GM19240 (cell line): ENCODE data around the gene C9.
"Not testable (repeated sequence)": the region's sequence is repeated elsewhere in the genome, so short reads cannot be mapped to it uniquely, and the experiment has no call there.

Experiments
- DNase-seq: peaks from one replicate; pipeline ENCODE4 v3.0.0; 2011; ENCODE audit warnings: low spot score; ENCODE audit not compliant: insufficient read length

The C9 gene

DNA sequence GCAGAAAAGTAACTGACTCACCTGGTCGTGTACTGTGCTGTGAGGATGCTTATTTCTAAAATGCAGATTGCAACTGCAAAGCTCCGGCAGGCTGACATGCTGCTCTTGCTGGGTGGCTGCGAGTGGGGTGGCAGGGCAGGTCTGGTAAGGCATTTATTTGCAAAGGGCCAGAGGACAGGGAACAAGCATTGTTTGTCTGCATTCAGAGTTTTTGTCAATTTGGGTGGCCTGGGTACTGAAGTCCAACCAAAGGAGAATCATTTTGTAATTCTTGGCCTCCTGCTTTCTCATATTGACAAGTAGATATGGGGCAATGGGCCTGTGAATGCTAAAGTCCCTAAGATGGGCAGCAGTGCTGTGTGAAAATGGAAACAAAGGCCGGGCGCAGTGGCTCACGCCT lies at the start of gene C9:
TSS of gene C9 (minus strand) at position 129 of the 400 bp plus-strand sequence. CDS start at position 98, 31 bp downstream.
- no peak for DNase-seq

GRCh38 chr5:39413771-39414170 lies 49.5 kb upstream of the C9 start:
- DNase-seq: no peak

DNA sequence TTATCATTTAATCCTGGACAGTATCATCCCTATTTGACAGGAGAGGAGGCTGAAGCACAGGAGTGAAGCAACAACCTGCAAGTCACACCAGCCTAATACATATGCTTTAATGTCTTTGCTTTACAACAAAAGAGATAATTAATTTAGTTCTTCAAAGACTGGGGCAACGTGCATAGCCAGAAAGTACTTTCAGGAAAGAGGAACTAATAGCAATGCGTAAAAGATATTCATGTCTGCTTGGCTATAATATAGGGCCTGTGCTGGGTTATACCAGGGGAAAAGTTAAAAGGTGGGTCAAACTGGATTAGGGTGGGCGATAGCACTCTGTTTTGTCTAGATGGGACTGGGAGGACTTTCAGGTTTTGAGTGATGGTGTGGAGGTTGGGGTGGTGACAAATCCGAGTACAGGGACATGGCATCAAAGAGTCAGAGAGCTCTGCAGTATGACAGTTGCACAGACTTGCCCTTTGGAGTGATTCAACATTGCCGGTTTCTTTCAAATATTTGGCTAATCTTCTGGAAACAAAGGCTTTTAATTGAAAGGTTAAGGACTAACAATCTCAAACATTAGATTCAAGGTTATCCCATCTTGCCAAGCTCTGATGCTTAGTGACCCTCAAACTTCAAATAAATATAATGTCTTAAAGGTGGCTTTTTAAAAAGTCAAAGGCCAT lies 48.6 kb upstream of the C9 start:
- DNase-seq: no peak

DNA sequence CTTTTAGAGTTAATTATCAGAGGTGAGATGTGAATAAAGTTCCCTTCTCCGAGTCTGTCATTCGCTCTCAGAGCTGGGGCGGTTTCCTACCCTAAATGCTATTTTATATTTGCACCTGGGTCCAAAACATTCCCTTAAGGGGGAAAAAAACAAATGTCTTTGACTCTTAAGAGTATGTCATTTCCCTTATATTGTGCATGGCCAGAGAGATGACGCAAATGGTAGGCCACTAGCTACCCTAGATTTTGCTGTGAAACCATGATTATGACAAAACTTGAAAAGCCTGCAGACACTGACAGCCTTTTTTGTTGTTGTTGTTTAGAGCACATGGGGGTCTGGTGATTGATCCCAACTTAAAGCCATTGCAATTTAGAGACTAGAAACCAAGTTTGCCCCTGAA lies 47.7 kb upstream of the C9 start:
- DNase-seq: no peak

- no peak for DNase-seq
Observed at GRCh38 chr5:39411061-39411460, 46.8 kb upstream of the C9 start.

GRCh38 chr5:39409033-39409432 lies 44.7 kb upstream of the C9 start:
- DNase-seq: no peak

GRCh38 chr5:39405083-39405843 lies 41.0 kb upstream of the C9 start:
- DNase-seq: no peak

DNA sequence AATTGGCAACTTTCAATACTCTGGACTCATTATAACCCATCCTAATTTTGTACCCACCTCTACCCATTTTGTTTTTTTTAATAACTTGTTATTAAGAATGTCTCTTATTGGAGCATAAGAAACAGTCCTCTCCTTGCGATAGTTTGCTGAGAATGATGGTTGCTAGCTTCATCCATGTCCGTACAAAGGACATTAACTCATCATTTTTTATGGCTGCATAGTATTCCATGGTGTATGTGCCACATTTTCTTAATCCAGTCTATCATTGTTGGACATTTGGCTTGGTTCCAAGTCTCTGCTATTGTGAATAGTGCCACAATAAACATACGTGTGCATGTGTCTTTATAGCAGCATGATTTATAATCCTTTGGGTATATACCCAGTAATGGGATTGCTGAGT lies 39.5 kb upstream of the C9 start:
- DNase-seq: not testable (repeated sequence)

- not testable (repeated sequence) for DNase-seq
Observed at GRCh38 chr5:39402140-39402539, 37.8 kb upstream of the C9 start.

DNA sequence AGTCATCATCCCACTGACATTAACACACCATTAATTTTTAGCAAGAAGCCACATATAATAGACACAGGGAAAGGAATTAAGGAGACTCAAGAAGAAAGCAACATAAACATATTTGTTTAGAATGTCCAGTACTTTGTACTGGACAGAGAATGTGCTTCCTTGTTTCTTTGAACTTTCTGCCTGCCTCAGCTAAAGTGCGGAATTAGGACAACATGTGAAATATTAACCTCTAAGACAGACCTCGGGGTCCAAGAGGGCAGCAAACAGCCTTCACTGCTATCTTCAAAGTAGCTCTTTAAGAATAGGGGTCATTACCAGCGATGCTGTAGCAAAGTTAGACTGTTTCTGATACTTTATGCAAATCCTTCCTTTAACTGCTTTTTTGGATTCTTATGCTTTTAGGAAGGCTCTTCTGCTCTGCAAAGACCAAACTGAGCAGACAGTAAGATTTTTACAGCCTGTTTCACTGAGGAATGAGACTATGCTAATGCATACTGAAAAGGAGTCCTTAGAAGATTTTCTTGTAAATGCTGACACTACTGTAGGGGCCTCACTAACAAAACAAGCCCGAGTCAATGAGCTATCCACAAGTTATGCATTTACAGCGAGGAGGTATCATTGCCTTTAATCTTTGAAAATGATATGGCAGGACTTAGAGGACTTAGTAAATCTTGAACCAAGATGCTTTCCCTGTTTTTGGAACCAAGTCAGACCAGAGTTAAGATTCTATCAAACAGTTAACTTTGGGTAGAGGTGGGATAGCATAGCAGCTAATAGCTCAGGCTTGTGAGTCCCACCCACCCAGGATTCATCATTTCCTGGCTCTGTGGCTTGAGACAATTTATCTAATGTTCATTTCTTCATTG lies 36.7 kb upstream of the C9 start:
- no peak for DNase-seq

GRCh38 chr5:39399135-39400036 lies 35.1 kb upstream of the C9 start:
- DNase-seq: no peak

GRCh38 chr5:39396843-39397242 lies 32.5 kb upstream of the C9 start:
- DNase-seq: no peak

DNA sequence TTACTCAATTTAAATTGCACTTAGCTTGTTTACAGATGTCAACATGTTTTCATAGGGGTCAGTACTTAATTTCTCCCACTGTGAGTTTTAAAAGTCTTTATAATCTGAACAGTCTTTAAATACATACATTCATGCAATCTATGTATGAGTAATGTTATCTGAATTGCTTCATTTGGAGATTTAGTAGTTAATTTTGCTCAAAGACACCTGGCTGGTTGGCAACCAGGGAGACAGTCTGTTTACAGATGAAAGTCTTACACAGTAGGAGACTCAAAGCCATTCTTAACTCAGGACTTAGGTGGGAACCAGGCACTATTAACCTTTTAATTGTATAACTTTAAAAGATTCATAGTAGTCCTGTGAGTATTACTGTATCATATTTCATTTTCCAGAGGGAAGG lies 31.2 kb upstream of the C9 start:
- no peak for DNase-seq

GRCh38 chr5:39394946-39395345 lies 30.7 kb upstream of the C9 start:
- DNase-seq: no peak

DNA sequence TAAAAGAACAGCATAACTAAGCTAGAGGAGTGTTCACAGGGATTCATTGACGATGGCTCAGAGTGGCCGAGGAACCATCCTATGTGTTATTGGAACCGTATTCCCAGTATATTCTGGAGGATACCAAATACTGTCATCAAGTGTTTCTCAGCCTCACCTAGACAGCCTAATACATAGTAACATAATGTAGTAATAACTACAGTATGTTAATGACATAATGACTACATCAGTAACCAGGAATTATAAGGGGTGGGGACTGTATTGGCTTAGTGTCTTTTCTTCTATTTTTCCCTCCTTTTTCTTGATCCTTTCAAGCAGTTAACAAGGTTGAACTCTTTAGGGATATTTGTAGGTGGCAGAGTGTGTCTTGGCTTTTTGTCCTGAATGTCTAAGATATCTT lies 26.6 kb upstream of the C9 start:
- DNase-seq: no peak

- no peak for DNase-seq
Observed at GRCh38 chr5:39387293-39387692, 23.0 kb upstream of the C9 start.

DNA sequence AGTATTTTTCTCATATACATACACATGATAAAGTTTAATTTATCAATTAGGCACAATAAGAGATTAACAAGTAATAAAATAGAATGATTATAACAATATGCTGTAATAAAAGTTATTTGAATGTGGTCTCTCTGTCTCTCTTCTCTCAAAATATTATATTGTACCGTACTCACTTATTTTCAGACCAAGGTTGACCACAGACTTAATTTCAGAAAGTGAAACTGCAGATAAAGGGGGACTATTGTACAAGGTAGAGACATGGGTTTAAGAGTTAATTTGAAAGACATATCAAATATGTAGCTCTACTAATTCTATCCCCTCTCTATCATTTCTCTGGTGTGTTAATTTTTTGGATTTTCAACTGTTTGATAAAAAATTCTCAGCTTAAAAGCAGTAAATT lies 20.0 kb upstream of the C9 start:
- DNase-seq: no peak

- no peak for DNase-seq
Observed at GRCh38 chr5:39381376-39381775, 17.1 kb upstream of the C9 start.

- no peak for DNase-seq
Observed at GRCh38 chr5:39379693-39380092, 15.4 kb upstream of the C9 start.

DNA sequence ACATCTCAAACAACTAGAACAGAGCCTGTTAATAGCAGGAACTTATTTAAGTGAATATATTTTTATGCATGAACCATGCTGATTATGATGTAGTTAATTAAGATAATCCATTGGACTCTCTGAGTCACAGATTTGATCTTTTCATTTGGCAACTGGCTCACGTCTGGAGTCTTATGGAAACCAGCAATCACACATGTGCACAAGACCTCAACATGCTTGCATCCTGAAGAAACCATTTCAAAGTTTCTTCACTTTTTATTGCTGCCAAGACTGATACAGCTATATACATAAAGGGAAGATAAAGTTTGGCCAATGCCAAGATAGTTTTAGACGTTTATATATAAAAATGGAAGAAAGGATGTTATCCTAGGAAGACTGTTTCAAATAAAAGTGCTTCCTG lies 13.3 kb upstream of the C9 start:
- DNase-seq: no peak

DNA sequence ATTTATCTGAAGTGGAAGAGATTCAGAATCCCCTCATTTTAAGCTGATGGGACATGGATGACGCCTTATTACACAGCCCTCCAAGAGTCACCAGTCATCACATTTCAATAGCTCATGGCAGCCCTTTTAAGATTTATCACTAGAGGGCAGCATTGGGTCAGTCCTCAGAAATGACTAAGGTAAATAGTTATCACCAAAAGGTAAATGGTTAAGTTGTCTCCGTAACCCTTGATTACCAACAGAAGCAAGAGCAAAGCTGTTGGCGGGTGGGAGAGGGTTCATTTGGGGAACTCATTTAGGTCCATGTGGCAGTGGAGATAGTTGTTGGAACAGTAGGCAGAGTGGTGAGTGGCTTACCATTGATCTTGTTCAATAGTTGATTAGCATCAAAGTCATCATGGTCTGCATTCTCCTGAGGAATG lies 12.0 kb upstream of the C9 start:
- peak; percentile 4 for DNase-seq
